Epithelial cell of alveolus of lung (primary cell): ENCODE results near the gene PPP4R3A. TPM values are rescaled to one million over a fixed set of nuclear protein-coding genes. Genes with fewer than 3 reads are reported as not detected.

Source experiments
- total RNA-seq: library from RNA; depleted of rRNA; stranded (reverse); fragments of >200 nt; gene quantifications from 2 replicates; pipeline ENCODE4 v1.2.1, GENCODE V29; 2015

PPP4R3A gene
- total RNA-seq = 31.0 and 48.2 TPM in 2 replicates

GRCh38 chr14:91510171-91511042 is at the start of gene PPP4R3A:
PPP4R3A (minus strand) TSS chr14:91510310; CDS start chr14:91509647, 663 bp downstream.

GRCh38 chr14:91417120-91417982 is 92.8 kb downstream of the PPP4R3A start, which contains the start of gene CCDC88C:
CCDC88C (minus strand) TSS chr14:91417820; CDS start chr14:91417690, 130 bp downstream.

Other genes with a start within 250 kb of the PPP4R3A start
- gene CCDC88C, start 92.5 kb downstream of the PPP4R3A start, total RNA-seq = 0.72 and 0.78 TPM in 2 replicates
- gene CATSPERB, start 221.8 kb upstream of the PPP4R3A start, total RNA-seq = not detected in 2 replicates